ENCODE measurements around the gene NLRC3. TPM values are rescaled to one million over a fixed set of nuclear protein-coding genes. Genes with fewer than 3 reads are reported as not detected.

The NLRC3 gene
- total RNA-seq, 1 donor, result under 0.01 TPM

DNA sequence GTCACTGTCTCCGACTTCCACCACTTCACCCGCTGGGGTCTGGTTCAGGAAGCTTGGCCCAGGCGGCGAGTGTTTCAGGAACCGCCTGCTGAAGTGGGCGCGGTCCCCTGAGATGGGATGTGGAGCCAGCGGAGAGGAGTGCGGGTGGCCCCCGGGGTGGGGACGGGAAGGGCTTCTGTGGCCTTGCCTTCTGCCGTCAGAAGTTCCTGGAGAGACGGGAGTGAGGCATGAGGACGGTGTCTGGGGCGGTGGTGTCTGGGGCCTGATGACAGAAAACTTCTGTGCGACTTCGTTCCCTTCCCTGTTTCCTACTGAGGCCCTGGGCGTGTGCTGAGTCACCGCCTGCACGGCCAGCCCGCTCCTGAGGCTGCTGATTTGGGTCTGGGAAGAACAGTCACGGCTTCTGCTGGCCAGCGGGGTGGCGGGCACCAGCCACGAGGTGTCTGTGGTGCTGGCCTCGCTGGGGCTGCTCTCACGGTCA is 12.3 kb upstream of the NLRC3 start:
- H3K9me3 ChIP-seq (ENCODE audit: low read depth, low read length), result no peaks in the 10 kb centered on the region
- H3K4me3 ChIP-seq (ENCODE audit: insufficient read depth, low read length), result no peak overlapping the region
- TF ChIP-seq, protein P1, sequence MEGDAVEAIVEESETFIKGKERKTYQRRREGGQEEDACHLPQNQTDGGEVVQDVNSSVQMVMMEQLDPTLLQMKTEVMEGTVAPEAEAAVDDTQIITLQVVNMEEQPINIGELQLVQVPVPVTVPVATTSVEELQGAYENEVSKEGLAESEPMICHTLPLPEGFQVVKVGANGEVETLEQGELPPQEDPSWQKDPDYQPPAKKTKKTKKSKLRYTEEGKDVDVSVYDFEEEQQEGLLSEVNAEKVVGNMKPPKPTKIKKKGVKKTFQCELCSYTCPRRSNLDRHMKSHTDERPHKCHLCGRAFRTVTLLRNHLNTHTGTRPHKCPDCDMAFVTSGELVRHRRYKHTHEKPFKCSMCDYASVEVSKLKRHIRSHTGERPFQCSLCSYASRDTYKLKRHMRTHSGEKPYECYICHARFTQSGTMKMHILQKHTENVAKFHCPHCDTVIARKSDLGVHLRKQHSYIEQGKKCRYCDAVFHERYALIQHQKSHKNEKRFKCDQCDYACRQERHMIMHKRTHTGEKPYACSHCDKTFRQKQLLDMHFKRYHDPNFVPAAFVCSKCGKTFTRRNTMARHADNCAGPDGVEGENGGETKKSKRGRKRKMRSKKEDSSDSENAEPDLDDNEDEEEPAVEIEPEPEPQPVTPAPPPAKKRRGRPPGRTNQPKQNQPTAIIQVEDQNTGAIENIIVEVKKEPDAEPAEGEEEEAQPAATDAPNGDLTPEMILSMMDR (IDR thresholded peaks at IDR 0.05; ENCODE audit: extremely low read depth, low read depth, low read length), result no peak
- peaks cover 11% of the 10 kb centered on the region for H3K36me3 ChIP-seq (ENCODE audit: insufficient read depth, low read length)
- no peaks in the 10 kb centered on the region for H3K4me1 ChIP-seq (ENCODE audit: insufficient read depth, low read length)
- H3K27me3 ChIP-seq (ENCODE audit: insufficient read depth, low read length), result no peaks in the 10 kb centered on the region
- no peak overlapping the region for H3K27ac ChIP-seq (ENCODE audit: low read depth, low read length)
- H3K79me2 ChIP-seq (ENCODE audit: insufficient read depth, low read length), result no peaks in the 10 kb centered on the region
- peak; percentile 71 for DNase-seq (ENCODE audit: insufficient read length, low spot score, missing footprints)
- H2AFZ ChIP-seq (ENCODE audit: low read length), result no peak overlapping the region
- H3K4me2 ChIP-seq (ENCODE audit: insufficient read depth, low read length), result no peak overlapping the region
- H4K20me1 ChIP-seq (ENCODE audit: insufficient read depth, low read length), result no peaks in the 10 kb centered on the region

DNA sequence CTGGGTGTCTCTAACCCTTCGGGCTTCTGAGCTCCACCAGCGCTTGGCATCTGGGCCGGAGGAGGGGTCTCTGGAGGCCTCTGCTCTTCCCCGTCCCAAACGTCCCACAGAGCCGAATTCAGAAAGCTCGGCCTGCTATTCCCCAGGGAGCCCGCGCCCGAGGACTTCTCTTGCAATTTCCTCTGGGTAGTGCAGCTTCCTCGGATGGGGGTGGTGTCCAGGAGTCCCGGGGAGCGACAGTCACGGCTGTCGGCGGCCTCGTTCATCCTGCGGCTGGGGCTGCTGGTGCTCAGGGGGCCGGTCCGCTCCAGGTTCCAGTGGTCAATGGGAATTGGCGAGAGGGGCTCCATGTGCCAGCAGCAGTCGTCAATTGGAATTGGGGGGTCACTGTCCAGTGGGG is 11.8 kb upstream of the NLRC3 start:
- Histone ChIP-seq H3K4me2 (ENCODE audit: insufficient read depth, low read length) (no peak overlapping the region), H3K36me3 (ENCODE audit: insufficient read depth, low read length) (peaks cover 11% of the 10 kb centered on the region), H3K9me3 (ENCODE audit: low read depth, low read length) (no peaks in the 10 kb centered on the region), H4K20me1 (ENCODE audit: insufficient read depth, low read length) (no peaks in the 10 kb centered on the region), H3K27me3 (ENCODE audit: insufficient read depth, low read length) (no peaks in the 10 kb centered on the region), H3K4me3 (ENCODE audit: insufficient read depth, low read length) (no peak overlapping the region), H3K79me2 (ENCODE audit: insufficient read depth, low read length) (no peaks in the 10 kb centered on the region), H3K4me1 (ENCODE audit: insufficient read depth, low read length) (no peaks in the 10 kb centered on the region), H3K27ac (ENCODE audit: low read depth, low read length) (no peak overlapping the region), H2AFZ (ENCODE audit: low read length) (no peak overlapping the region)
- TF ChIP-seq, protein P1 (IDR thresholded peaks at IDR 0.05; ENCODE audit: extremely low read depth, low read depth, low read length), result no peak
- DNase-seq (ENCODE audit: insufficient read length, low spot score, missing footprints), result no peak

DNA sequence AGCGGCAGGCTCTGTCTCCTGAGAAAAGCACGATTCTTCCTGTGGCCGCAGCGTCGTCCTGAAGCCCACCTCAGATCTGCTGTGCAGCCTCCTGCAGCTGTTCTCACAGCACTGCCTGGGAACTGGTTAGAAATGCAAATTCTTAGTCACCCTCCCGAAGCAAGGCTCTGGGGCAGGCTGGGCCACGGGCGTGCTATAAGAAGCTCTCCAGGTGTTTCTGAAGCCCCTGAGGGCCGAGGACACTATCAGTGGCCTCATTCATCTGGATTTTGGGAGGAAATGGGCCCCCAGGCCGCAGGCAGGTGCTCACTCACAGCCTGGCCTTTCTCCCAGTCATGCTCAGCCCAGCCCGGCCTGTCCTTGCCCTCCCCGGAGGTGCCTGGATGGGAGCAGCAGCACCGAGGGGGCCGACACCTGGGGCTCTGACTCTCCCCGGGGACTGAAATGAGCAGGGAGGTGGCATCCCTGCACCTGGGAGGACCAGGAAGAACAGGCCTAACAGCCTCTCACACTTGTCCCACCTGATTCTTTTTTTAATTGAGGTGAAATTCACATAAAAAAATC is 10.4 kb upstream of the NLRC3 start:
- no peaks in the 10 kb centered on the region for H3K4me1 ChIP-seq (ENCODE audit: insufficient read depth, low read length)
- H3K79me2 ChIP-seq (ENCODE audit: insufficient read depth, low read length), result no peaks in the 10 kb centered on the region
- H2AFZ ChIP-seq (ENCODE audit: low read length), result no peak overlapping the region
- no peak overlapping the region for H3K4me2 ChIP-seq (ENCODE audit: insufficient read depth, low read length)
- H4K20me1 ChIP-seq (ENCODE audit: insufficient read depth, low read length), result no peaks in the 10 kb centered on the region
- TF ChIP-seq, protein P1 (IDR thresholded peaks at IDR 0.05; ENCODE audit: extremely low read depth, low read depth, low read length), result no peak
- H3K4me3 ChIP-seq (ENCODE audit: insufficient read depth, low read length), result no peak overlapping the region
- no peaks in the 10 kb centered on the region for H3K9me3 ChIP-seq (ENCODE audit: low read depth, low read length)
- H3K27ac ChIP-seq (ENCODE audit: low read depth, low read length), result no peak overlapping the region
- DNase-seq (ENCODE audit: insufficient read length, low spot score, missing footprints), result peak; percentile 65
- peaks cover 14% of the 10 kb centered on the region for H3K36me3 ChIP-seq (ENCODE audit: insufficient read depth, low read length)
- H3K27me3 ChIP-seq (ENCODE audit: insufficient read depth, low read length), result no peaks in the 10 kb centered on the region

DNA sequence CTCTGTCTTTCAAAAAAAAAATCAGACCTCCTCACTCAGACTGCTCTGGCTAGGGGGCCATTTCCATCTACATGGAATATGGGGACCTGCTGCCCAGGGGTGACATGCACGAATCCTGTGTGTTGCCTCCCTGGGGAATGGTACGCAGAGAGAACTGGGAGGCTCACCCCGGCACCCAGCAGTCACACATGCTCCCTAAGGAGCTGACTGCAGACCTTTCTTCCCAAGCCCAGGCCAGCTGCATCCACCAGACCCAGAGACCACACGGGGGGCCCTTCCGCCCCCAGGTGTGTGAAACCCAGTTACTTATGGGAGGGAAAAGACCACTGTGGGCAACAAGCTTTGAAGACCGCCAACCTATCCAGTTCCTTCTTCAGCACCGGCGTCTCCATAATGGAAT is 7.2 kb upstream of the NLRC3 start:
- no peak overlapping the region for H3K4me2 ChIP-seq (ENCODE audit: insufficient read depth, low read length)
- no peaks in the 10 kb centered on the region for H3K4me1 ChIP-seq (ENCODE audit: insufficient read depth, low read length)
- no peaks in the 10 kb centered on the region for H3K79me2 ChIP-seq (ENCODE audit: insufficient read depth, low read length)
- no peak for DNase-seq (ENCODE audit: insufficient read length, low spot score, missing footprints)
- TF ChIP-seq, protein P1 (IDR thresholded peaks at IDR 0.05; ENCODE audit: extremely low read depth, low read depth, low read length), result no peak
- H3K27me3 ChIP-seq (ENCODE audit: insufficient read depth, low read length), result no peaks in the 10 kb centered on the region
- no peak overlapping the region for H2AFZ ChIP-seq (ENCODE audit: low read length)
- no peaks in the 10 kb centered on the region for H4K20me1 ChIP-seq (ENCODE audit: insufficient read depth, low read length)
- H3K9me3 ChIP-seq (ENCODE audit: low read depth, low read length), result no peaks in the 10 kb centered on the region
- H3K27ac ChIP-seq (ENCODE audit: low read depth, low read length), result no peak overlapping the region
- H3K36me3 ChIP-seq (ENCODE audit: insufficient read depth, low read length), result peaks cover 8% of the 10 kb centered on the region
- H3K4me3 ChIP-seq (ENCODE audit: insufficient read depth, low read length), result no peak overlapping the region

Data from osteoblast (primary cell).